NB4 (cell line): ENCODE measurements around the gene AGBL4.

Experiments
- DNase-seq: peaks from one replicate; pipeline ENCODE4 v3.0.0; 2010; ENCODE audit warnings: low read depth
- H3K4me3 ChIP-seq: one replicate; pipeline ENCODE4 v1.5.1; 2011; ENCODE audit warnings: mild to moderate bottlenecking, low read depth, low read length, moderate library complexity
- CTCF ChIP-seq: IDR thresholded peaks from one replicate; pipeline ENCODE4 v1.5.1; 2012; ENCODE audit warnings: low read depth, low read length
- MYC ChIP-seq: IDR thresholded peaks from 2 replicates; pipeline ENCODE4 v1.6.1; 2011; ENCODE audit warnings: low read depth, low read length
- POLR2A ChIP-seq: IDR thresholded peaks from 2 replicates; pipeline ENCODE4 v1.6.1; 2011; ENCODE audit warnings: mild to moderate bottlenecking; ENCODE audit not compliant: insufficient read length; ENCODE audit errors: extremely low read depth
- TF ChIP-seq, protein P1 (sequence below): IDR thresholded peaks from 2 replicates; pipeline ENCODE4 v1.6.1; 2011; ENCODE audit warnings: low read depth, low read length

AGBL4 gene

DNA sequence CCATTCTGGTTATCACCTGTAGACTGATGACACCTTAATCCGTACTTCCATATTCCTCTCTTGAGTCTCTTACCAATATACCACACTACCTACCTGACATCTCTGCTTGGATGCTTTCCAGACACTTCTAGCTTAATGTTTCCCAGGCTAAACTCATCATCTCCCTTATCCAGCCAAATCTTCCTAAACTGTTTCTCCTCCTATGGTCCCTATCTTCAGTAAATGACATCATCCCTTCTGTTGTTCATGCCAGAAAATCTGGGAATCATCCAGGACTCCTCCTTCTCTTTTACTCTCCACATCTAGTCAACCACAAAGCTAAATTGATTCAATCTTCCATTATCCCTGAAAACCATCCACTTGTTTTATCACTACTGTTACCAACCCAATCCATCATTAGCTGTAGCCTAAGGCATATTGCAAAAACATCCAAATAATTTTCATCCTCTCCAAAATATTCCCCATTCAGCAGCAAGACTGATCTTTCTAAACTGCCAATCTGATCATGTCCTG lies 783.0 kb downstream of the AGBL4 start:
- DNase-seq, result no peak
- no peak overlapping the region for H3K4me3 ChIP-seq
- TF ChIP-seq MYC, result no peak
- TF ChIP-seq, protein P1, sequence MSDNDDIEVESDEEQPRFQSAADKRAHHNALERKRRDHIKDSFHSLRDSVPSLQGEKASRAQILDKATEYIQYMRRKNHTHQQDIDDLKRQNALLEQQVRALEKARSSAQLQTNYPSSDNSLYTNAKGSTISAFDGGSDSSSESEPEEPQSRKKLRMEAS, result no peak
- no peak for TF ChIP-seq POLR2A
- no peak for TF ChIP-seq CTCF

GRCh38 chr1:49234988-49235387 lies 788.8 kb downstream of the AGBL4 start:
- no peak for TF ChIP-seq MYC
- TF ChIP-seq CTCF, result no peak
- TF ChIP-seq, protein P1, result no peak
- TF ChIP-seq POLR2A, result no peak
- no peak overlapping the region for H3K4me3 ChIP-seq
- no peak for DNase-seq

DNA sequence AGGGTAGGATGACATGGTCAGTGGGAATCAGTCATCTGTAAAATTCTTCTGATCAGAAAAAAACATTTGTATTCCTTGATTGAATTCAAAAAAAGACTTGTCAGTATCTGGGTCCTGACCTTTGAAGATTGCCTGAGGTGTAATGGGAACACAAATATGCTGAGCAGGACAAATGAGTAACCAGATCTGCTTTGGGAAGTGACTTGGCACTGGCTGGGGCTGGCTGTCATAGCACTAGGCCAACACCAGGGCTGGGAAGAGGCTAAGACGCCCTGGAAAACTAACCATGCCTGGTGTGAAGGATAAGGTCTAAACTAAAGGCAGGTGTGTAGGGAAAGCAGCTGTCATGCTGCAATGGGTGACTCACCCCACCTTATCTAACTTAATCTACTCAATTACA lies 794.2 kb downstream of the AGBL4 start:
- TF ChIP-seq MYC (no peak), CTCF (no peak), POLR2A (no peak)
- TF ChIP-seq, protein P1, result no peak
- no peak overlapping the region for H3K4me3 ChIP-seq
- DNase-seq, result no peak

DNA sequence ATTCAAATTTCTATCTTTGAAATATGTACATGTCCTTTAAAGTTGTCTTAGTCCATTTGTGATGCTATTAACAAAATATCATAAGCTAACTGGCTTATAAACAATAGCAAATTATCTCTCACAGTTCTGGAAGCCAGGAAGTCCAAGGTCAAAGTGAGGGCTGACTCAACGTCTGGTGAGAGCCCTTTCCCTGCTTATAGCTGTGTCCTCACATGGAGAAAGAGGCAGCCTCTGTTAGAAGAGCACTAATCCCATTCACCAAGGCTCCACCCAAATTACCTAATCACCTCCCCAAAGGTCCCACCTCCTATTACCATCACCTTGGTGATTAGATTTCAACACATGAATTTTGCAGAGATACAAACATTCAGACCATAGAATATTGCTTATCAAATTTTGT lies 797.0 kb downstream of the AGBL4 start:
- no peak overlapping the region for H3K4me3 ChIP-seq
- TF ChIP-seq POLR2A, result no peak
- no peak for TF ChIP-seq CTCF
- TF ChIP-seq, protein P1, result no peak
- TF ChIP-seq MYC, result no peak
- no peak for DNase-seq

DNA sequence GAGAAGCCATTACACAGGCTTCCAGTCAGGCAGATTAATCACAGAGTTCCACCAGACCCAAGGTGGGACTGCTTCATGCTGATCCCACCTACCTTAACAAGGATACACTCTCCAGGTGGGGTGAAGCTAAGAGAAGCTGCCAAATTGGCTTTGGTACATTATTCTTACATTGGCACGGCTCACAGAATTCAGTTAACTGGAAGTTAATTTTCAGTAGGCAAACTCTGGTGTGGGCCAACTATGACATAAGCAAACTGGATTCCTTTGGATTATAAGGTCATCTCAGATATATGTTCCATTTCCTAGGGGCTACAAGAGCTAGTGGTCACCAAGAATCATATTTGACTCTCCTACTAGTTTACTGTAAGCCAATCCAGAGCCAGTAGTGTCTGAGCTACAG lies 798.3 kb downstream of the AGBL4 start:
- TF ChIP-seq MYC (no peak), POLR2A (no peak), CTCF (no peak)
- TF ChIP-seq, protein P1, result no peak
- DNase-seq, result no peak

GRCh38 chr1:49213301-49213700 lies 810.5 kb downstream of the AGBL4 start:
- TF ChIP-seq POLR2A (no peak), CTCF (no peak), MYC (no peak)
- TF ChIP-seq, protein P1, result no peak
- no peak for DNase-seq
- H3K4me3 ChIP-seq, result no peak overlapping the region

More for the DNA sequence above, 798.3 kb downstream of the AGBL4 start:
- H3K4me3 ChIP-seq, result no peak overlapping the region
